Keratinocyte (primary cell): Measurements from ENCODE around the gene SMYD3. TPM values are rescaled to one million over a fixed set of nuclear protein-coding genes. Genes with fewer than 3 reads are reported as not detected.

Experiments used
- DNase-seq: peaks from one replicate; pipeline ENCODE4 v3.0.0-alpha.2; 2011; ENCODE audit warnings: low read depth, missing footprints, low spot score
- FAIRE-seq: peaks from 2 replicates; lab custom pipeline; 2011; peaks lifted over from hg19 to GRCh38; lab: Jason Lieb, UNC
- H2AFZ ChIP-seq: 2 replicates; pipeline ENCODE4 v1.6.0; 2012; ENCODE audit warnings: low read length, control low read depth, inconsistent platforms; ENCODE audit not compliant: control insufficient read depth
- H3K27ac ChIP-seq: 2 replicates; pipeline ENCODE4 v1.5.1; 2011; ENCODE audit warnings: low read length; ENCODE audit not compliant: control insufficient read depth, insufficient read depth
- H3K27me3 ChIP-seq: 3 replicates; pipeline ENCODE4 v1.6.0; 2011; ENCODE audit warnings: low read length; ENCODE audit not compliant: control insufficient read depth, insufficient read depth; ENCODE audit errors: extremely low read depth
- H3K36me3 ChIP-seq, 2 experiments: 2 replicates in 1 of 2; 3 replicates in 1 of 2; pipeline ENCODE4 v1.5.1; 2011; ENCODE audit warnings: low read length in 2 of 2, mild to moderate bottlenecking in 1 of 2; ENCODE audit not compliant: control insufficient read depth in 2 of 2, insufficient read depth in 2 of 2; ENCODE audit errors: extremely low read depth in 1 of 2
- H3K4me1 ChIP-seq: 3 replicates; pipeline ENCODE4 v1.5.1; 2011; ENCODE audit warnings: low read length; ENCODE audit not compliant: control insufficient read depth, insufficient read depth; ENCODE audit errors: extremely low read depth
- H3K4me2 ChIP-seq: 3 replicates; pipeline ENCODE4 v1.6.0; 2011; ENCODE audit warnings: low read depth, low read length; ENCODE audit not compliant: control insufficient read depth, insufficient read depth; ENCODE audit errors: extremely low read depth
- H3K4me3 ChIP-seq, 3 experiments: fragments of 200-600 bp in 1 of 3; sonication (generic) in 1 of 3; 2 replicates in 2 of 3; 3 replicates in 1 of 3; pipeline ENCODE4 v1.5.1; 2011 to 2016; ENCODE audit warnings: low read length in 3 of 3, mild to moderate bottlenecking in 3 of 3, control low read depth in 2 of 3, inconsistent platforms in 1 of 3, low read depth in 1 of 3, mixed read lengths in 1 of 3, mixed run types in 1 of 3, moderate library complexity in 1 of 3; ENCODE audit not compliant: control insufficient read depth in 2 of 3, insufficient read depth in 2 of 3; ENCODE audit errors: extremely low read depth in 1 of 3
- H3K79me2 ChIP-seq: 2 replicates; pipeline ENCODE4 v1.6.0; 2012; ENCODE audit warnings: low read length; ENCODE audit not compliant: control insufficient read depth, insufficient read depth
- H3K9ac ChIP-seq: 3 replicates; pipeline ENCODE4 v1.6.0; 2011; ENCODE audit warnings: low read length; ENCODE audit not compliant: control insufficient read depth, insufficient read depth; ENCODE audit errors: extremely low read depth
- H3K9me1 ChIP-seq: 3 replicates; pipeline ENCODE4 v1.6.0; 2011; ENCODE audit warnings: low read length; ENCODE audit not compliant: control insufficient read depth, insufficient read depth; ENCODE audit errors: extremely low read depth
- H3K9me3 ChIP-seq: 2 replicates; pipeline ENCODE4 v1.5.1; 2012; ENCODE audit warnings: low read depth, low read length; ENCODE audit not compliant: control insufficient read depth
- H4K20me1 ChIP-seq: 3 replicates; pipeline ENCODE4 v1.6.0; 2011; ENCODE audit warnings: low read length; ENCODE audit not compliant: control insufficient read depth, insufficient read depth; ENCODE audit errors: extremely low read depth
- EZH2 ChIP-seq: IDR thresholded peaks from one replicate; pipeline ENCODE4 v1.6.1; 2012; ENCODE audit warnings: inconsistent platforms, mild to moderate bottlenecking, low read length, moderate library complexity
- dilution Hi-C: fragments of 300-500 bp; cut with MboI; formaldehyde crosslinking; loops from one replicate; pipeline ENCODE4 v1.7.0; 2020; ENCODE audit warnings: low sequenced_read_pairs; ENCODE audit not compliant: extremely low pct_ligation_motif_present
- polyA plus RNA-seq, 5 experiments: library from polyadenylated mRNA; depleted of rRNA in 3 of 5; stranded (reverse) in 3 of 5; stranded (forward) in 1 of 5; unstranded in 1 of 5; fragments of >200 nt; gene quantifications; 1 replicate in 1 of 5; 2 replicates in 3 of 5; 3 replicates in 1 of 5; pipeline versions ENCODE4 v1.2.1 to v1.2.3, GENCODE V29; 2011 to 2012; ENCODE audit warnings: missing spikeins in 2 of 5, low read depth in 1 of 5, low replicate concordance in 1 of 5
- TF ChIP-seq, protein P1 (sequence below), 3 experiments: IDR thresholded peaks in 1 of 3; conservative IDR thresholded peaks in 1 of 3; optimal IDR thresholded peaks in 1 of 3; 2 replicates in 2 of 3; 3 replicates in 1 of 3; pipeline versions ENCODE3 to v1.5.1; 2011; ENCODE audit warnings: low read length in 3 of 3, mild to moderate bottlenecking in 3 of 3, moderate library complexity in 2 of 3, control low read depth in 1 of 3, inconsistent platforms in 1 of 3; ENCODE audit not compliant: insufficient read depth in 2 of 3; ENCODE audit errors: extremely low read depth in 1 of 3

The SMYD3 gene
- polyA plus RNA-seq, 1 donor (not counting 4 experiments of a cell fraction or from before 2014, with no cell fraction given) = 31.0 TPM

DNA sequence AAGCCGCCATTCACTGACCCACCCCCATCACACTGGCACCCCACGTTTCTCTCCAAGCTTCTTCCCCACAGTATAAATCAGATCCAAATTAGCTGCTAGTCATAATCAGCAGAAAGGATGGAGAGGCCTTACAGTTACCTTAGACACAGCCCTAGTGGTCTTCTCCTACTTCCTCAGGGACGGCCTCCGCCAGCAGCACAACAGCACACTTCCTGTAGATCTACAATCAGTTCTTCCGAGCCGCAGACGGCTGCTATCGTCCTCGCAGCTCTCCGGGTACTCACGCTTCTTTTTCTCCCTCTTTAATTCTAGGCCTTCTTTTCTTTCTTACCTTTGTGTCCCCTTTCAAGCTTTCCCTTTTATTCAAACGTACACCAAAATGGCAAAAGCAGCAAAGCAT, 313.5 kb downstream of the SMYD3 start:
- Histone ChIP-seq H3K4me1 (no peaks in the 10 kb centered on the region), H3K27ac (no peak overlapping the region), H3K9me3 (no peaks in the 10 kb centered on the region), H3K9me1 (no peaks in the 10 kb centered on the region), H3K4me2 (no peak overlapping the region), H3K27me3 (no peaks in the 10 kb centered on the region), H2AFZ (no peak overlapping the region), H3K9ac (no peak overlapping the region), H4K20me1 (no peaks in the 10 kb centered on the region), H3K36me3 (no peaks in the 10 kb centered on the region), H3K79me2 (no peaks in the 10 kb centered on the region), H3K4me3 (no peak overlapping the region)
- no peak for FAIRE-seq
- DNase-seq = no peak
- dilution Hi-C loops = no loop called here
- TF ChIP-seq EZH2 = no peak
- TF ChIP-seq, protein P1, sequence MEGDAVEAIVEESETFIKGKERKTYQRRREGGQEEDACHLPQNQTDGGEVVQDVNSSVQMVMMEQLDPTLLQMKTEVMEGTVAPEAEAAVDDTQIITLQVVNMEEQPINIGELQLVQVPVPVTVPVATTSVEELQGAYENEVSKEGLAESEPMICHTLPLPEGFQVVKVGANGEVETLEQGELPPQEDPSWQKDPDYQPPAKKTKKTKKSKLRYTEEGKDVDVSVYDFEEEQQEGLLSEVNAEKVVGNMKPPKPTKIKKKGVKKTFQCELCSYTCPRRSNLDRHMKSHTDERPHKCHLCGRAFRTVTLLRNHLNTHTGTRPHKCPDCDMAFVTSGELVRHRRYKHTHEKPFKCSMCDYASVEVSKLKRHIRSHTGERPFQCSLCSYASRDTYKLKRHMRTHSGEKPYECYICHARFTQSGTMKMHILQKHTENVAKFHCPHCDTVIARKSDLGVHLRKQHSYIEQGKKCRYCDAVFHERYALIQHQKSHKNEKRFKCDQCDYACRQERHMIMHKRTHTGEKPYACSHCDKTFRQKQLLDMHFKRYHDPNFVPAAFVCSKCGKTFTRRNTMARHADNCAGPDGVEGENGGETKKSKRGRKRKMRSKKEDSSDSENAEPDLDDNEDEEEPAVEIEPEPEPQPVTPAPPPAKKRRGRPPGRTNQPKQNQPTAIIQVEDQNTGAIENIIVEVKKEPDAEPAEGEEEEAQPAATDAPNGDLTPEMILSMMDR (optimal IDR thresholded peaks at IDR 0.05 in 1 of 3, IDR thresholded peaks at IDR 0.05 in 1 of 3, conservative IDR thresholded peaks at IDR 0.05 in 1 of 3; ENCODE audit: extremely low read depth in 1 of 3, insufficient read depth in 2 of 3, low read length in 3 of 3) = no peak

DNA sequence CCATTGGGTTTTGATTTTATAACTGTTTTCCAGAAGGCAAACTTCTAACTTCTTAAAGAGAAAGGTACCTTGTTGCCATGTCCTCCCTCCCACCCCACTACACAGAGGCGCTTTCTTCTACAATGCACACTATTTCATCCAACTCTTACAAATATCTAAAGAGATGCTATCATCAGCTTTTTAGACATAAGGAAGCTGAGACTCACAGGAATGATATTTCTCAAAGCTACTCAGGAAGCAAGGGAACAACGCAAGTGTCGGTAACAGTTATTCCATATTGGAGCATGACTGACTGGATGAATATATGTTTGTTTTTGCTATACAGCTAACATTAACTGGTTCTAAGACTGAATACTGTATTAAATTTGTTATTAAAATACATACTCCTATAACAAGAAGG, 318.0 kb downstream of the SMYD3 start:
- Histone ChIP-seq H3K27me3 (no peaks in the 10 kb centered on the region), H3K4me2 (no peak overlapping the region), H3K36me3 (no peaks in the 10 kb centered on the region), H2AFZ (no peak overlapping the region), H4K20me1 (no peaks in the 10 kb centered on the region), H3K9me3 (no peaks in the 10 kb centered on the region), H3K9me1 (no peaks in the 10 kb centered on the region), H3K27ac (no peak overlapping the region), H3K9ac (no peak overlapping the region), H3K4me3 (no peak overlapping the region), H3K4me1 (no peaks in the 10 kb centered on the region), H3K79me2 (no peaks in the 10 kb centered on the region)
- TF ChIP-seq, protein P1 (optimal IDR thresholded peaks at IDR 0.05 in 1 of 3, IDR thresholded peaks at IDR 0.05 in 1 of 3, conservative IDR thresholded peaks at IDR 0.05 in 1 of 3; ENCODE audit: extremely low read depth in 1 of 3, insufficient read depth in 2 of 3, low read length in 3 of 3) = no peak
- no peak for TF ChIP-seq EZH2
- no peak for FAIRE-seq
- no peak for DNase-seq
- dilution Hi-C loops = no loop called here
